Parathyroid adenoma (tissue), 2 donors: Measurements from ENCODE around the gene MCC.

Source experiments
- H2AFZ ChIP-seq: fragments of 300-600 bp; sonication (generic); one replicate; pipeline ENCODE4 v1.7.0; 2017; ENCODE audit warnings: antibody characterized with exemption, mild to moderate bottlenecking
- H3K27ac ChIP-seq: fragments of 300-600 bp; sonication (generic); one replicate; pipeline ENCODE4 v1.7.0; 2017
- H3K27me3 ChIP-seq: fragments of 300-600 bp; sonication (generic); one replicate; pipeline ENCODE4 v1.7.0; 2017; ENCODE audit warnings: low read length; ENCODE audit not compliant: control insufficient read depth, insufficient read depth
- H3K36me3 ChIP-seq: fragments of 300-600 bp; sonication (generic); one replicate; pipeline ENCODE4 v1.7.0; 2017; ENCODE audit warnings: low read length; ENCODE audit not compliant: control insufficient read depth, insufficient read depth
- H3K4me1 ChIP-seq: fragments of 300-600 bp; sonication (generic); one replicate; pipeline ENCODE4 v1.7.0; 2017; ENCODE audit warnings: control low read depth
- H3K4me2 ChIP-seq: fragments of 300-600 bp; sonication (generic); one replicate; pipeline ENCODE4 v1.7.0; 2017; ENCODE audit warnings: low read length
- H3K4me3 ChIP-seq: fragments of 300-600 bp; sonication (generic); one replicate; pipeline ENCODE4 v1.7.0; 2017; ENCODE audit warnings: low read depth, low read length
- H3K79me2 ChIP-seq: fragments of 300-600 bp; sonication (generic); one replicate; pipeline ENCODE4 v1.7.0; 2017; ENCODE audit warnings: control low read depth
- H3K9ac ChIP-seq: fragments of 300-600 bp; sonication (generic); one replicate; pipeline ENCODE4 v1.7.0; 2017; ENCODE audit warnings: mild to moderate bottlenecking
- H3K9me3 ChIP-seq: fragments of 300-600 bp; sonication (generic); one replicate; pipeline ENCODE4 v1.7.0; 2017; ENCODE audit warnings: low read length; ENCODE audit not compliant: control insufficient read depth
- CTCF ChIP-seq: fragments of 300-600 bp; sonication (generic); IDR thresholded peaks from one replicate; pipeline ENCODE4 v1.7.0; 2017; ENCODE audit warnings: antibody characterized with exemption, mild to moderate bottlenecking
- donor health status: primary hyperparathyroidism.

Gene MCC

GRCh38 chr5:113128082-113128481 lies 360.2 kb downstream of the MCC start:
- Histone ChIP-seq H3K4me1 (peaks cover 53% of the 10 kb centered on the region), H2AFZ (no peak overlapping the region), H3K9me3 (no peaks in the 10 kb centered on the region), H3K4me3 (no peak overlapping the region), H3K36me3 (no peaks in the 10 kb centered on the region), H3K79me2 (peaks cover 65% of the 10 kb centered on the region), H3K27me3 (no peaks in the 10 kb centered on the region), H3K27ac (peak overlapping the region; percentile 70), H3K9ac (no peak overlapping the region), H3K4me2 (no peak overlapping the region)
- no peak for TF ChIP-seq CTCF

GRCh38 chr5:113127021-113127420 lies 361.2 kb downstream of the MCC start:
- H3K4me3 ChIP-seq = no peak overlapping the region
- H3K9me3 ChIP-seq = no peaks in the 10 kb centered on the region
- no peak overlapping the region for H3K9ac ChIP-seq
- peaks cover 65% of the 10 kb centered on the region for H3K79me2 ChIP-seq
- peaks cover 5% of the 10 kb centered on the region for H3K36me3 ChIP-seq
- no peak overlapping the region for H2AFZ ChIP-seq
- peaks cover 64% of the 10 kb centered on the region for H3K4me1 ChIP-seq
- no peak for TF ChIP-seq CTCF
- H3K27me3 ChIP-seq = no peaks in the 10 kb centered on the region
- H3K4me2 ChIP-seq = no peak overlapping the region
- H3K27ac ChIP-seq = no peak overlapping the region

- Histone ChIP-seq H3K4me2 (no peak overlapping the region), H3K4me3 (no peak overlapping the region), H3K4me1 (peaks cover 70% of the 10 kb centered on the region), H3K79me2 (peaks cover 63% of the 10 kb centered on the region), H2AFZ (no peak overlapping the region), H3K27ac (peak overlapping the region; percentile 17), H3K36me3 (peaks cover 5% of the 10 kb centered on the region), H3K9me3 (no peaks in the 10 kb centered on the region), H3K27me3 (no peaks in the 10 kb centered on the region), H3K9ac (no peak overlapping the region)
- no peak for TF ChIP-seq CTCF
These were observed 362.9 kb downstream of the MCC start for GRCh38 chr5:113125371-113125770.

- TF ChIP-seq CTCF = no peak
These were observed 363.3 kb downstream of the MCC start for GRCh38 chr5:113124914-113125313.

GRCh38 chr5:113124265-113124664 lies 364.0 kb downstream of the MCC start:
- peaks cover 81% of the 10 kb centered on the region for H3K4me1 ChIP-seq
- no peaks in the 10 kb centered on the region for H3K9me3 ChIP-seq
- no peak overlapping the region for H3K4me3 ChIP-seq
- no peak for TF ChIP-seq CTCF
- H3K27me3 ChIP-seq = no peaks in the 10 kb centered on the region
- no peak overlapping the region for H2AFZ ChIP-seq
- H3K36me3 ChIP-seq = peaks cover 5% of the 10 kb centered on the region
- no peak overlapping the region for H3K4me2 ChIP-seq
- peaks cover 54% of the 10 kb centered on the region for H3K79me2 ChIP-seq
- no peak overlapping the region for H3K9ac ChIP-seq
- peak overlapping the region; percentile 97 for H3K27ac ChIP-seq

More at GRCh38 chr5:113124914-113125313, 363.3 kb downstream of the MCC start:
- Histone ChIP-seq H3K4me3 (no peak overlapping the region), H3K27ac (peak overlapping the region; percentile 97), H3K9ac (no peak overlapping the region), H2AFZ (no peak overlapping the region), H3K36me3 (peaks cover 5% of the 10 kb centered on the region), H3K4me1 (peaks cover 74% of the 10 kb centered on the region), H3K9me3 (no peaks in the 10 kb centered on the region), H3K4me2 (no peak overlapping the region), H3K79me2 (peaks cover 58% of the 10 kb centered on the region), H3K27me3 (no peaks in the 10 kb centered on the region)
